PC-3 (cell line): ENCODE measurements around the gene WDR91.

Experiments
- CTCF ChIP-seq: fragments of 300-600 bp; sonication (generic); conservative IDR thresholded peaks from 2 replicates; pipeline ENCODE4 v1.5.1; 2017; ENCODE audit warnings: antibody characterized with exemption, low read depth, mild to moderate bottlenecking, low read length
- EZH2 ChIP-seq: fragments of 300-600 bp; sonication (generic); IDR thresholded peaks from one replicate; pipeline ENCODE4 v1.6.1; 2017; ENCODE audit warnings: antibody characterized with exemption, mild to moderate bottlenecking, low read length; ENCODE audit not compliant: unreplicated experiment

- TF ChIP-seq CTCF (no peak), EZH2 (no peak)
Observed at GRCh38 chr7:135260470-135260869, 49.1 kb upstream of the WDR91 start.
